Measurements from ENCODE around the gene IFNL4.

DNA sequence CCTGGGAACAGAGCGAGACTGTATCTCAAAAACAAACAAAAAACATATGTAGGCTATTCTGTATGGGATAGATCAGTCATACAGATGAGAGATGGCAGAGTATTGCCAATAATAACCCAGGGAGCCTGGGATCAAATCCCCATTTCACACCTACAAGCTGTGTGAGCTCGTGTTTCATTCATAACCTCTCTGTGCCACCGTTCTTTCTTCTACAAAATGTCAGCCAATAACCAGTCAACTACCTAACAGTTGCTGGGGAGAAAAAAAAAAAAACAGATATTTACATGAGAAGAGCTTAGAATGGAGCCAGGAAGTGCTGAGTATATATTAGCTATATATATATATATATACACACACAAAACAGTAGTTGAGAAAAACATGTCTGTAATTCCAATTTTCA lies 13.0 kb upstream of the IFNL4 start:
- TF ChIP-seq EZH2 (IDR thresholded peaks at IDR 0.05; ENCODE audit: insufficient read depth, poor library complexity, severe bottlenecking): no peak
- TF ChIP-seq EZH2phosphoT487 (IDR thresholded peaks at IDR 0.05; ENCODE audit: insufficient read depth, low read depth): no peak

Measured in GM23248 (cell line).